ENCODE results near the gene TWNK. TPM values are rescaled to one million over a fixed set of nuclear protein-coding genes. Genes with fewer than 3 reads are reported as not detected.

The TWNK gene
- total RNA-seq, 2 donors from 2014 or later, result 4.6 to 11.4 TPM

GRCh38 chr10:101014966-101015581 lies 27.7 kb downstream of the TWNK start:
- H3K9me3 ChIP-seq, result no peaks in the 10 kb centered on the region
- no peaks in the 10 kb centered on the region for H3K36me3 ChIP-seq
- H3K9ac ChIP-seq (ENCODE audit: low read depth in 2 of 2, low read length in 2 of 2), result no peak overlapping the region
- no peak overlapping the region for H3K27ac ChIP-seq
- no peaks in the 10 kb centered on the region for H3K4me1 ChIP-seq
- no peak for DNase-seq
- TF ChIP-seq CTCF (IDR thresholded peaks at IDR 0.05), result no peak
- no peak overlapping the region for H3K4me3 ChIP-seq
- intact Hi-C loops (cut with DNase I), result no loop called here
- H3K27me3 ChIP-seq, result peaks cover 5% of the 10 kb centered on the region

- TF ChIP-seq CTCF (IDR thresholded peaks at IDR 0.05), result no peak
- Histone ChIP-seq H3K36me3 (no peaks in the 10 kb centered on the region), H3K27ac (no peak overlapping the region), H3K9ac (ENCODE audit: low read depth in 2 of 2, low read length in 2 of 2) (no peak overlapping the region), H3K9me3 (no peaks in the 10 kb centered on the region), H3K4me1 (no peaks in the 10 kb centered on the region), H3K27me3 (peaks cover 5% of the 10 kb centered on the region), H3K4me3 (no peak overlapping the region)
- intact Hi-C loops (cut with DNase I), result no loop called here
- DNase-seq, result no peak
Measured at GRCh38 chr10:101015582-101015973, 28.2 kb downstream of the TWNK start.

- Histone ChIP-seq H3K9me3 (no peaks in the 10 kb centered on the region), H3K27ac (no peak overlapping the region), H3K36me3 (no peaks in the 10 kb centered on the region), H3K9ac (ENCODE audit: low read depth in 2 of 2, low read length in 2 of 2) (no peak overlapping the region), H3K4me1 (no peaks in the 10 kb centered on the region), H3K27me3 (peaks cover 5% of the 10 kb centered on the region), H3K4me3 (no peak overlapping the region)
- DNase-seq, result no peak
- no peak for TF ChIP-seq CTCF (IDR thresholded peaks at IDR 0.05)
- intact Hi-C loops (cut with DNase I), result no loop called here
Measured at GRCh38 chr10:101016814-101017213, 29.5 kb downstream of the TWNK start.

- intact Hi-C loops (cut with DNase I), result no loop called here
- Histone ChIP-seq H3K27ac (no peak overlapping the region), H3K36me3 (no peaks in the 10 kb centered on the region), H3K4me3 (no peak overlapping the region), H3K27me3 (peaks cover 5% of the 10 kb centered on the region), H3K4me1 (no peaks in the 10 kb centered on the region), H3K9ac (ENCODE audit: low read depth in 2 of 2, low read length in 2 of 2) (no peak overlapping the region), H3K9me3 (no peaks in the 10 kb centered on the region)
- no peak for DNase-seq
- TF ChIP-seq CTCF (IDR thresholded peaks at IDR 0.05), result no peak
Measured at GRCh38 chr10:101018118-101018599, 30.8 kb downstream of the TWNK start.

- H3K27ac ChIP-seq, result no peak overlapping the region
- peak; percentile 67 for TF ChIP-seq CTCF (IDR thresholded peaks at IDR 0.05)
- peak; percentile 87 for DNase-seq
- H3K4me1 ChIP-seq, result no peaks in the 10 kb centered on the region
- peaks cover 5% of the 10 kb centered on the region for H3K27me3 ChIP-seq
- H3K36me3 ChIP-seq, result no peaks in the 10 kb centered on the region
- H3K4me3 ChIP-seq, result no peak overlapping the region
- intact Hi-C loops (cut with DNase I), result no loop called here
- no peak overlapping the region for H3K9ac ChIP-seq (ENCODE audit: low read depth in 2 of 2, low read length in 2 of 2)
- no peaks in the 10 kb centered on the region for H3K9me3 ChIP-seq
Measured at GRCh38 chr10:101018600-101019439, 31.5 kb downstream of the TWNK start.

Measured in colonic mucosa (tissue), 4 donors.